Kasumi-1 (cell line): ENCODE measurements around the gene COMMD2.

Experiments used
- DNase-seq, 2 experiments: peaks; one replicate each; lab custom pipeline; 2025; lab: John Stamatoyannopoulos, UW

Gene COMMD2

GRCh38 chr3:149752051-149752787 lies at the start of gene COMMD2:
TSS of gene COMMD2 (minus strand) at chr3:149752489. CDS start at chr3:149752444, 45 bp downstream.
- peak; percentile 62 to 73 for DNase-seq

GRCh38 chr3:149801639-149802038 lies 49.4 kb upstream of the COMMD2 start:
- no peak for DNase-seq

GRCh38 chr3:149801195-149801594 lies 48.9 kb upstream of the COMMD2 start:
- DNase-seq = no peak

GRCh38 chr3:149800693-149801092 lies 48.4 kb upstream of the COMMD2 start:
- no peak for DNase-seq

GRCh38 chr3:149796026-149796425 lies 43.7 kb upstream of the COMMD2 start:
- DNase-seq = no peak

GRCh38 chr3:149792452-149793270 lies 40.4 kb upstream of the COMMD2 start, which contains the start of gene ANKUB1:
TSS of gene ANKUB1 (minus strand) at chr3:149792554. CDS start at chr3:149792366, 188 bp downstream.
- no peak for DNase-seq

- no peak for DNase-seq
These were observed 38.4 kb upstream of the COMMD2 start for GRCh38 chr3:149790698-149791097.

GRCh38 chr3:149790268-149790667 lies 38.0 kb upstream of the COMMD2 start:
- no peak for DNase-seq

GRCh38 chr3:149784064-149784704 lies 31.9 kb upstream of the COMMD2 start:
- no peak for DNase-seq

GRCh38 chr3:149783576-149783975 lies 31.3 kb upstream of the COMMD2 start:
- DNase-seq = peak; percentile 81 to 88

GRCh38 chr3:149781741-149782140 lies 29.5 kb upstream of the COMMD2 start:
- no peak for DNase-seq

- DNase-seq = peak; percentile 30 to 58
These were observed 28.9 kb upstream of the COMMD2 start for GRCh38 chr3:149781211-149781610.

GRCh38 chr3:149777414-149778214 lies 25.3 kb upstream of the COMMD2 start:
- DNase-seq = no peak

- no peak for DNase-seq
These were observed 23.9 kb upstream of the COMMD2 start for GRCh38 chr3:149776170-149776569.

GRCh38 chr3:149772861-149773260 lies 20.6 kb upstream of the COMMD2 start:
- no peak for DNase-seq

- peak; percentile 31 to 52 for DNase-seq
These were observed 19.5 kb upstream of the COMMD2 start for GRCh38 chr3:149771652-149772271.

- DNase-seq = no peak
These were observed 18.0 kb upstream of the COMMD2 start for GRCh38 chr3:149770246-149770645.

GRCh38 chr3:149768704-149769103 lies 16.4 kb upstream of the COMMD2 start:
- DNase-seq = no peak

- DNase-seq = no peak
These were observed 15.4 kb upstream of the COMMD2 start for GRCh38 chr3:149767720-149768119.

- peak; percentile 31 to 70 for DNase-seq
These were observed 13.6 kb upstream of the COMMD2 start for GRCh38 chr3:149765762-149766334.

GRCh38 chr3:149764302-149764701 lies 12.0 kb upstream of the COMMD2 start:
- no peak for DNase-seq
